GM12891 (cell line): Measurements from ENCODE around the gene UBE2E2.

ENCODE experiments used
- POLR2A ChIP-seq: IDR thresholded peaks from 2 replicates; pipeline ENCODE4 v1.6.1; 2011; ENCODE audit warnings: low read depth, low read length, control low read depth
- POLR2AphosphoS5 ChIP-seq: IDR thresholded peaks from 2 replicates; pipeline ENCODE4 v1.6.1; 2011; ENCODE audit warnings: low read depth, low read length, control low read depth

DNA sequence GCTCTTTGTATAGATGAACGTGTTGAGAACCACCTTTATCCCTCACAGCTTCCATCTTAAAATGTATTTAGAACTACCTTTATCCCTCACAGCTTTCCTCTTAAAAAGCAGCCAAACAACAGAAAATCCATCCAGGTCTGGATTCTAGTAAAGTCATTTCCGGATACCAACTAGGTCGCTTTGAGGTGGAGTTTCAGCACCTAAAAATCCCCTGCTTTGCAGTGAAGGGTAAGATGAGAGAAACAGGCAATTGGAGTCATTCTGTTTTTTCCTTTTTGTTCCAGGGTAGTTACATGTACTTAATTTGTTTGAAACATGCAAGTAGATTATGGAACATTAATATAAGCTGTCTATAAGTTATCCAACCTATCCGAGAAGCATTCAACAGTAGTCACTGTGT is 192.0 kb downstream of the UBE2E2 start:
- TF ChIP-seq POLR2AphosphoS5 (no peak), POLR2A (no peak)
